IMR-90 (cell line): ENCODE results near the gene RALA. TPM values are rescaled to one million over a fixed set of nuclear protein-coding genes. Genes with fewer than 3 reads are reported as not detected.
A peak's percentile ranks its signal among the peaks of the same experiment; 100 is the strongest.

Experiments
- ATAC-seq: fragments of 200-7000 bp; cut with Tn5 transposase; 2 replicates; pipeline ENCODE4 v1.9.1; 2020; ENCODE audit warnings: low read depth, mild to moderate bottlenecking, moderate library complexity
- BruUV-seq: library from RNA; stranded (reverse); fragments of 400-500 nt; replicated peaks from 2 replicates; lab custom pipeline; 2021; lab: Mats Ljungman, UMichigan
- CTCF ChIA-PET: fragments of 300-600 bp; formaldehyde crosslinking; extraction: SDS; loops from one replicate; lab custom pipeline; 2021; ENCODE audit warnings: antibody characterized with exemption; lab: Yijun Ruan, JAX
- POLR2A ChIA-PET: fragments of 300-600 bp; sonication (Branson Sonifier 250); formaldehyde crosslinking; loops from one replicate; lab custom pipeline; 2022; ENCODE audit warnings: antibody characterized with exemption; ENCODE audit not compliant: unreplicated experiment; lab: Charles Lee
- DNase-seq: peaks from one replicate; pipeline ENCODE4 v3.0.0; 2013
- H2AFZ ChIP-seq: replicated peaks from 2 replicates; pipeline ENCODE3; 2013; ENCODE audit warnings: low read length, mild to moderate bottlenecking; ENCODE audit not compliant: poor library complexity
- H2AK5ac ChIP-seq: 2 replicates; pipeline ENCODE4 v1.6.1; 2013; ENCODE audit warnings: low read depth, low read length, inconsistent platforms
- H2AK9ac ChIP-seq: replicated peaks from 2 replicates; pipeline ENCODE3; 2013; ENCODE audit warnings: mild to moderate bottlenecking, low read depth, low read length, moderate library complexity; ENCODE audit not compliant: poor library complexity
- H2BK120ac ChIP-seq: 2 replicates; pipeline ENCODE4 v1.6.1; 2013; ENCODE audit warnings: low read depth, low read length, inconsistent platforms
- H2BK15ac ChIP-seq: 3 replicates; pipeline ENCODE4 v1.6.1; 2013; ENCODE audit warnings: low read depth, low read length, inconsistent platforms
- H2BK20ac ChIP-seq: 2 replicates; pipeline ENCODE4 v1.6.1; 2013; ENCODE audit warnings: low read depth, mild to moderate bottlenecking, inconsistent platforms, low read length, moderate library complexity
- H2BK5ac ChIP-seq: 2 replicates; pipeline ENCODE4 v1.6.1; 2013; ENCODE audit warnings: mild to moderate bottlenecking, low read depth, low read length, inconsistent platforms; ENCODE audit not compliant: poor library complexity, severe bottlenecking
- H3K14ac ChIP-seq: replicated peaks from 2 replicates; pipeline ENCODE4 v1.6.1; 2013; ENCODE audit warnings: low read depth, low read length, inconsistent platforms
- H3K18ac ChIP-seq: 2 replicates; pipeline ENCODE4 v1.6.1; 2013; ENCODE audit warnings: low read depth, low read length, control low read depth
- H3K23ac ChIP-seq: 2 replicates; pipeline ENCODE4 v1.6.1; 2013; ENCODE audit warnings: low read depth, low read length, inconsistent platforms
- H3K27ac ChIP-seq: 2 replicates; pipeline ENCODE4 v1.5.1; 2013; ENCODE audit warnings: mild to moderate bottlenecking, control low read depth, low read length; ENCODE audit not compliant: insufficient read depth
- H3K27me3 ChIP-seq: 2 replicates; pipeline ENCODE4 v1.6.1; 2013; ENCODE audit warnings: low read length; ENCODE audit not compliant: control insufficient read depth, insufficient read depth
- H3K36me3 ChIP-seq: 2 replicates; pipeline ENCODE4 v1.6.1; 2013; ENCODE audit warnings: low read length, mixed read lengths; ENCODE audit not compliant: control insufficient read depth, insufficient read depth
- H3K4ac ChIP-seq: 2 replicates; pipeline ENCODE4 v1.6.1; 2013; ENCODE audit warnings: low read depth, low read length, inconsistent platforms
- H3K4me1 ChIP-seq: 2 replicates; pipeline ENCODE4 v1.6.1; 2013; ENCODE audit warnings: low read length, mixed read lengths; ENCODE audit not compliant: control insufficient read depth, insufficient read depth
- H3K4me2 ChIP-seq: 2 replicates; pipeline ENCODE4 v1.6.1; 2013; ENCODE audit warnings: low read depth, mild to moderate bottlenecking, control low read depth, low read length, moderate library complexity
- H3K4me3 ChIP-seq: 2 replicates; pipeline ENCODE4 v1.5.1; 2013; ENCODE audit warnings: low read depth, mild to moderate bottlenecking, control low read depth, low read length, moderate library complexity; ENCODE audit not compliant: insufficient read depth
- H3K56ac ChIP-seq: 2 replicates; pipeline ENCODE4 v1.6.1; 2013; ENCODE audit warnings: low read length, inconsistent platforms; ENCODE audit not compliant: insufficient read depth; ENCODE audit errors: extremely low read depth
- H3K79me1 ChIP-seq, 2 experiments: 2 replicates each; pipeline ENCODE4 v1.6.1; 2013; ENCODE audit warnings: low read length in 2 of 2, inconsistent platforms in 1 of 2, low read depth in 1 of 2
- H3K9ac ChIP-seq: 2 replicates; pipeline ENCODE4 v1.6.1; 2013; ENCODE audit warnings: low read depth, low read length, control low read depth
- H3K9me1 ChIP-seq: 2 replicates; pipeline ENCODE4 v1.6.1; 2013; ENCODE audit warnings: low read length, inconsistent platforms; ENCODE audit not compliant: insufficient read depth
- H3K9me3 ChIP-seq: 2 replicates; pipeline ENCODE4 v1.6.1; 2013; ENCODE audit warnings: low read length; ENCODE audit not compliant: control insufficient read depth, insufficient read depth
- H4K20me1 ChIP-seq: 2 replicates; pipeline ENCODE4 v1.6.1; 2013; ENCODE audit warnings: low read length, inconsistent platforms; ENCODE audit not compliant: insufficient read depth
- H4K5ac ChIP-seq: 2 replicates; pipeline ENCODE4 v1.6.1; 2013; ENCODE audit warnings: mild to moderate bottlenecking, low read depth, low read length, control low read depth
- H4K8ac ChIP-seq, 2 experiments: 2 replicates each; pipeline ENCODE4 v1.6.1; 2013; ENCODE audit warnings: low read depth in 2 of 2, low read length in 2 of 2, control low read depth in 1 of 2, inconsistent platforms in 1 of 2
- H4K91ac ChIP-seq: 2 replicates; pipeline ENCODE4 v1.6.1; 2013; ENCODE audit warnings: low read depth, low read length, inconsistent platforms; ENCODE audit not compliant: insufficient read depth
- CEBPB ChIP-seq: IDR thresholded peaks from 2 replicates; pipeline ENCODE4 v1.6.1; 2012; ENCODE audit warnings: low read depth, low read length, improper control_type of control experiment
- CHD1 ChIP-seq: IDR thresholded peaks from 2 replicates; pipeline ENCODE4 v1.6.1; 2012; ENCODE audit warnings: low read depth, low read length, improper control_type of control experiment
- ELK1 ChIP-seq: fragments of 150-350 bp; IDR thresholded peaks from 2 replicates; pipeline ENCODE4 v1.6.1; 2016; ENCODE audit warnings: low read depth, mild to moderate bottlenecking, low read length, moderate library complexity, borderline replicate concordance
- FOS ChIP-seq: fragments of 150-350 bp; IDR thresholded peaks from 2 replicates; pipeline ENCODE4 v1.6.1; 2016; ENCODE audit warnings: low read depth, low read length
- MAFK ChIP-seq: IDR thresholded peaks from 2 replicates; pipeline ENCODE4 v1.6.1; 2012; ENCODE audit warnings: low read depth, low read length, improper control_type of control experiment
- MAZ ChIP-seq: IDR thresholded peaks from 2 replicates; pipeline ENCODE4 v1.6.1; 2012; ENCODE audit warnings: low read depth, mild to moderate bottlenecking, low read length, improper control_type of control experiment, moderate library complexity, borderline replicate concordance
- MXI1 ChIP-seq: IDR thresholded peaks from 2 replicates; pipeline ENCODE4 v1.6.1; 2012; ENCODE audit warnings: low read depth, mild to moderate bottlenecking, low read length, moderate library complexity, borderline replicate concordance
- NFE2L2 ChIP-seq: fragments of 150-350 bp; IDR thresholded peaks from 2 replicates; pipeline ENCODE4 v1.6.1; 2016; ENCODE audit warnings: low read depth, mild to moderate bottlenecking, low read length
- POLR2A ChIP-seq: IDR thresholded peaks from 2 replicates; pipeline ENCODE4 v1.6.1; 2012; ENCODE audit warnings: mild to moderate bottlenecking, low read depth, low read length
- RAD21 ChIP-seq: IDR thresholded peaks from 2 replicates; pipeline ENCODE4 v1.6.1; 2012; ENCODE audit warnings: low read length, improper control_type of control experiment
- RCOR1 ChIP-seq: IDR thresholded peaks from 2 replicates; pipeline ENCODE4 v1.6.1; 2012; ENCODE audit warnings: mild to moderate bottlenecking, low read length, improper control_type of control experiment; ENCODE audit not compliant: insufficient replicate concordance
- RFX5 ChIP-seq: IDR thresholded peaks from 2 replicates; pipeline ENCODE4 v1.8.0; 2012; ENCODE audit warnings: low read depth, mild to moderate bottlenecking, low read length, moderate library complexity
- WGBS, 2 experiments: methylation state at CpG; one replicate each; pipeline versions ENCODE4 v1.1.5 to v1.1.7; 2013; ENCODE audit warnings: missing lambda C conversion rate in 2 of 2; ENCODE audit not compliant: insufficient read length in 1 of 2; ENCODE audit errors: extremely low coverage in 2 of 2; 5-methylcytosine and 5-hydroxymethylcytosine counted together
- dilution Hi-C: fragments of 300-500 bp; cut with HindIII; formaldehyde crosslinking; loops from one replicate; pipeline ENCODE4 v1.14.3; 2018; ENCODE audit warnings: low sequenced_read_pairs; ENCODE audit not compliant: unreplicated experiment
- in situ Hi-C: fragments of 300-500 bp; cut with MboI; formaldehyde crosslinking; loops from 3 replicates; pipeline ENCODE4 v1.14.3; 2019; ENCODE audit warnings: low sequenced_read_pairs, inconsistent platforms, mixed read lengths
- intact Hi-C: fragments of 100-400 bp; cut with micrococcal nuclease; formaldehyde crosslinking; loops from 2 replicates; pipeline ENCODE4 v1.10.0; 2022
- polyA plus RNA-seq, 3 experiments: library from polyadenylated mRNA; depleted of rRNA; stranded (reverse); fragments of >200 nt; gene quantifications; 2 replicates each; pipeline ENCODE4 v1.2.3, GENCODE V29; 2012; ENCODE audit warnings: low replicate concordance in 1 of 3
- total RNA-seq: library from RNA; depleted of rRNA; stranded (reverse); fragments of >200 nt; gene quantifications from 2 replicates; pipeline ENCODE4 v1.2.3, GENCODE V29; 2012
- TF ChIP-seq, protein P1 (sequence below): fragments of 150-350 bp; IDR thresholded peaks from 2 replicates; pipeline ENCODE4 v1.6.1; 2017; ENCODE audit warnings: mild to moderate bottlenecking, antibody characterized with exemption, low read length, low read depth

RALA gene
- total and polyA plus RNA-seq, 2 of the 4 experiments (the other 2 are of a cell fraction): 7.7 to 20.5 TPM

GRCh38 chr7:39709768-39710311, 86.5 kb downstream of the RALA start:
- no peak overlapping the region for H2AK9ac ChIP-seq
- H4K8ac ChIP-seq: no peak overlapping the region
- H3K9me1 ChIP-seq: no peaks in the 10 kb centered on the region
- H3K79me1 ChIP-seq: peaks cover 3 to 4% of the 10 kb centered on the region in 2 experiments; a peak in 1 of 4 replicates
- H2BK20ac ChIP-seq: no peak overlapping the region
- no peak overlapping the region for H2BK15ac ChIP-seq
- CTCF ChIA-PET: no interaction called here
- no peak overlapping the region for H3K18ac ChIP-seq
- H3K4me3 ChIP-seq: no peak overlapping the region
- no peaks in the 10 kb centered on the region for H4K20me1 ChIP-seq
- H3K4me1 ChIP-seq: peaks cover 4% of the 10 kb centered on the region; the same call in 1 of the 2 replicates
- dilution Hi-C loops: no loop called here
- ATAC-seq (peak; percentile 93), DNase-seq (peak; percentile 91)
- H2AK5ac ChIP-seq: no peak overlapping the region
- no peak overlapping the region for H4K91ac ChIP-seq
- intact Hi-C loops: no loop called here
- peaks cover 14% of the 10 kb centered on the region for H3K9me3 ChIP-seq
- peaks cover 4% of the 10 kb centered on the region; the same call in 1 of the 2 replicates for H3K36me3 ChIP-seq
- POLR2A ChIA-PET: no interaction called here
- H3K27ac ChIP-seq: no peak overlapping the region
- H2BK120ac ChIP-seq: no peak overlapping the region
- H2BK5ac ChIP-seq: no peak overlapping the region
- H3K4ac ChIP-seq: no peak overlapping the region
- H3K27me3 ChIP-seq: no peaks in the 10 kb centered on the region
- H4K5ac ChIP-seq: no peak overlapping the region
- H3K56ac ChIP-seq: no peak overlapping the region
- no TSS peak for BruUV-seq
- H2AFZ ChIP-seq: no peak overlapping the region
- H3K9ac ChIP-seq: no peak overlapping the region
- TF ChIP-seq RAD21 (no peak), RFX5 (no peak; the same call in 1 of the 2 replicates), MXI1 (no peak), ELK1 (no peak), NFE2L2 (no peak), FOS (no peak), RCOR1 (no peak), CEBPB (no peak), MAFK (no peak), MAZ (no peak), POLR2A (no peak), CHD1 (no peak)
- TF ChIP-seq, protein P1, sequence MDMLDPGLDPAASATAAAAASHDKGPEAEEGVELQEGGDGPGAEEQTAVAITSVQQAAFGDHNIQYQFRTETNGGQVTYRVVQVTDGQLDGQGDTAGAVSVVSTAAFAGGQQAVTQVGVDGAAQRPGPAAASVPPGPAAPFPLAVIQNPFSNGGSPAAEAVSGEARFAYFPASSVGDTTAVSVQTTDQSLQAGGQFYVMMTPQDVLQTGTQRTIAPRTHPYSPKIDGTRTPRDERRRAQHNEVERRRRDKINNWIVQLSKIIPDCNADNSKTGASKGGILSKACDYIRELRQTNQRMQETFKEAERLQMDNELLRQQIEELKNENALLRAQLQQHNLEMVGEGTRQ: no peak
- in situ Hi-C loops: no loop called here
- no peak overlapping the region for H3K23ac ChIP-seq
- no peak overlapping the region for H3K4me2 ChIP-seq
- WGBS, 2 experiments: 60% methylated on average over 1 of the region's 3 CpGs; no CpG with 5 or more reads in 1 of the 2 experiments
- 0 out of 2 replicates have a peak overlapping the region, but pooled peaks have one; percentile 14 for H3K14ac ChIP-seq
